HG02642 (cell line): Measurements from ENCODE around the gene HIVEP3.

Source experiments
- ATAC-seq: cut with Tn5 transposase; IDR thresholded peaks from one replicate; pipeline ENCODE4 v1.9.1; 2021; ENCODE audit warnings: mild to moderate bottlenecking; ENCODE audit not compliant: unreplicated experiment, poor library complexity

The HIVEP3 gene

DNA sequence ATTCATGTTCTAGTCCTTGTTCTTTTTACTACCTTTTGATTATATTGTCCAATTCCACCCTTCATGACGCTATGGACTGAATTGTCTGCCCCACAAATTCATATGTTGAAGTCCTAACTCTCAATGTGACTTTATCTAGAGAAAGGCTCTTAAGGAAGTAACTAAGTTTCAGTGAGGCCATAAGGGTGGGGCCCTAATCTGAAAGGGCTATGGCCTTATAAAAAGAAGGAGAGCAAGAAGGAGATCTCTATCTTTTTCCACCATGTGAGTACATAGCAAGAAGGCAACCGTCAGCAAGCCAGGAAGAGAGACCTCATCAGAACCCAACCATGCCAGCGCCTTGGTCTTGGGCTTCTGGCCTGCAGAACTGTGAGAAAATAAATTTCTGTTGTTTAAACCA, 95.9 kb downstream of the HIVEP3 start:
- no peak for ATAC-seq

DNA sequence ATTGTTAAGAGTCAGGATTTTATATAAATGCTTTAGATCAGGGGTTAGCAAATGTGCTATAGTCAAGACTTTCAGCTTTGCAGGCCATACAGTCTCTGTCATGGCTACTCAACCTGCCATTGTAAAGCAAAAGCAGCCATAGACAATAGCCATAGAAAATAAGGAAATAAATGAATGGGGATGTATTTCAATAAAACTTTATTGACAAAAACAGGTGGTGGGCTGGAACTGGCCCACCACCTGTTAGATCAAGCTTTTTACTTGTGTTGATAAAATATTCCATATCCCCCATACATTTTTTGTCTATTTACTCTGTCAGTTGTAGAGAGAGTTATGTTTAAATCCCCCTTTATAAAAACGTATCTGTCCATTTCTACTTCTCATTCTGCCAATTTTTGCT, 98.9 kb downstream of the HIVEP3 start:
- ATAC-seq = no peak

DNA sequence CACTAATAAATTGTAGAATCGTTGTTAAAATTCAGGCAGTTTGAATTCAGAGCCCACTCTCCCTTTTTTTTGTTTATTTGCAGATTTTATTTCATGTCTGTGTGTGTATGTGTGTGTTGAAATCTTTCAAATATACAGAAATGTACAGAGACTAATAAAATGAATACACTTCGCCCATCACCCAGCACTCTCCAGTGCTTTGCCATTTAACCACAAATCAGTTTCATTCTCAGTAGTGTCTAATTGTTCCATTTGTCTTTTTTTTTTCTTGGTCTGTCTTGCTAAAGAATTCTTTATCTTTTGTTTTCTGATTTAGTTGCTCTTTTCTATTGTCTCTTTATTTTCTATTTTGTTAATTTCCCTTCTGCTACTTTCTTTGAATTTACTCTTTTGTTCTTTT, 99.7 kb downstream of the HIVEP3 start:
- no peak for ATAC-seq

DNA sequence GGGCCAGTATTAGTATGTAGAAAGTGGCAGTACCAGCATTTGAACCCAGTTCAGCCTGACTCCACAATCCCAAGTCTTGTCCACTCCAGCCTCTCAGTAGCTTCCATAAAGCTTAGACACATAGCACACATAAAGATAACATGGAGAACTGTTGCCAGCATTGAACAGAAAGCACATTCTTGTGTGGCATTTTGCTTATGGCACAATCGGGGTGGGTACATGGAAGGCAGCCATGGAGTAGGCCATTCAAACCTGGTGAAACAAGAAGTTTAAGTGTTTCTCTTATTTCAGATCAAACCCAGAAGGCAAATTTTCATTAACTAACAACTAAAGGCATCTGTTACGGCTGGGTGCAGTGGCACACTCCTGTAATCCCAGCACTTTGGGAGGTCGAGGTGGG, 102.7 kb downstream of the HIVEP3 start:
- no peak for ATAC-seq

DNA sequence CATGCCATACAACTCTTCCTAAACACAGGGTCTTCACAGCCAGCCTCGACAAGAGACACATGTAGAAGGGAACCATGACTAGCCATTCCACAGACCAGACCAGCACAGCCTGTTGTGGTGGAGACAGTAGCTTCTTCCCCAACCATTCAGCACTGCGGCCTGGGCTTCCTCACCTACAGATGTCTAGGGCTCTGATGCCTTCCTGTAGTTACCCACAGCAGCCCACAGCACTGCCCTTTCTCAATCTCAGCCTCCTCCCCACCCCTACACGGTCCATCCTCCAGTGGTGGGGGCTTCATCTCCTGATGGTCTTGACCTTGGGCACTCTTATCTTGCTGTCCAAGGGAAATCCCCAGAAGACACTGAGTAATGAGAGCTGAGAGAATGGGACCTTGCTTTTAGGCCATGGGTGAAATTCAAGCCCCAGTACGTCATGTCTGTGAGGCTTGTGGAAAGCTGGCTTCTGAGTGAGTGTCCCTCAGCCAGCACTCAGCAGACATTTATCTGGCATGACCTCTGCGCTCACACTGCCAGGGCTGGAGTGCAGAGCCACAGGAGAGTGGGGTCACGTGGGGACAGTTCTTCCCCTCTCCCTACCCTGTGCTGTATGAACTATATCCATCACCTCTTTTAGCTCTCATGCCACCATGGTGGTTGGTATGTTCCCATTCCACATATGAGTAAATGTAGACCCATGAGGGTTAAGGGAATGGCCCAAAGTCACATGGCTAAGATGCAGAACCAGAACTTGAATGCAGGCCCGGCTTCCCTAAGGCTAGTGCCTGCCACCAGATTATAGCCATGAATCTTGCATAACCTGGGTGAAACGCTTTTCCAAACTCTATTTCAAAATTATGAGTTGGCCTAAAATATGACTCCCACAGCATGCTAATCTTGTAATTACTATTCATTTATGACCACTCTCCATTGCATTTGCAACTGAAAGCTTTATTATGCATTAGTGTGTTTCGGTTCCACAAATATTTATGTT, 104.7 kb downstream of the HIVEP3 start:
- ATAC-seq = no peak

DNA sequence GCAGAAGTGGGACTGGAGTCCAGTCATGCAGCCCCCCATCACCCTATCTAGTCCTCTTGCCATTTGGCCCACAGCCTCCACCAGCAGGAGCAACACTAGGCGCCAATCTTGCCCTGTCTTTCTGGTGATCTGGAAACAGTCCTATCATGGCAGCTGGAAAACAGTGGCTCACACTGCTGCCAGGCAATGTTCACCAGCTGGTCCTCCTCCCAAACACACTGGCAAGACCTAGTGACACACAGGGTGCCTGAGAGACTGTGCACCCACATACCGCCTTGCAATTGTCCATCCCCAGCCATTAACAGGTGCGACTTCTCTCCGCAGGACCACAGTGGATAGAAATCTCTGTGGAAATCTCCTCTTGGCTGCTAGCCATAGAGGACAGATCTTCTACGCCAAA, 105.5 kb downstream of the HIVEP3 start:
- no peak for ATAC-seq

DNA sequence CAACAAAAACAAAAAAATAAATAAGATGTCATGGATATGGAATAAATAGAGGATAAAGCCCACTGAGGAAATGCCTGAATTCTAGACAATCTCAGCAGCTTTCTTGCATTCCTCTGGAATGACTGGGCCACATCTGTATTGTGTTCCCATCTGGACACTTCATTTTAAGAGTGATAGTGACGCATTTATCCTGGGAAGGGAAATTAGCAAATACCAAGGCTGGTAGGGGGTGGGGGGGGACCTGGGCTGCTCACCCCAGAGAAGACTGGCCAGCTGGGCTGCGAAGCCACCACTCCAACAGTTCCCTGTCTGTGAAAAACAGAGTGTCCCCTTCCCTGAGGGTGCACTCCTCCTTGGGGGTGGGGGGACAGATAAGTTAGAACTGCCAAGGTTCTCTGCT, 106.3 kb downstream of the HIVEP3 start:
- no peak for ATAC-seq

DNA sequence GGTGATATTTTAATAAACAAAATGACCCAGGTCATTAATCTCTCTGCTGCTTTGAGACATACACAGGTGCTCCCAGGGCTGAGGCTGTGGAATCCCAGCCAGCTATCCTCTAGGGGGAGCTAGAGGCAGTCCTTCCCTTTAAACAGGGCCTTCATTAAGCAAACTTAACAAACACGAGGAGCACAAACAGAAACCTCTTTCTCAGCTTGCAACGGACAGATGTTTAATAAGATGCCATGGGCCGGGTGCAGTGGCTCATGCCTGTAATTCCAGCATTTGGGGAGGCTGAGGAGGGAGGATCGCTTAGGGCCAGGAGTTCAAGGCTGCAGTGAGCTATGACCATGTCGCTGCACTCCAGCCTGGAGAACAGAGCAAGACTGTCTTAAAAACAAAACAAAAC, 106.7 kb downstream of the HIVEP3 start:
- ATAC-seq = no peak

DNA sequence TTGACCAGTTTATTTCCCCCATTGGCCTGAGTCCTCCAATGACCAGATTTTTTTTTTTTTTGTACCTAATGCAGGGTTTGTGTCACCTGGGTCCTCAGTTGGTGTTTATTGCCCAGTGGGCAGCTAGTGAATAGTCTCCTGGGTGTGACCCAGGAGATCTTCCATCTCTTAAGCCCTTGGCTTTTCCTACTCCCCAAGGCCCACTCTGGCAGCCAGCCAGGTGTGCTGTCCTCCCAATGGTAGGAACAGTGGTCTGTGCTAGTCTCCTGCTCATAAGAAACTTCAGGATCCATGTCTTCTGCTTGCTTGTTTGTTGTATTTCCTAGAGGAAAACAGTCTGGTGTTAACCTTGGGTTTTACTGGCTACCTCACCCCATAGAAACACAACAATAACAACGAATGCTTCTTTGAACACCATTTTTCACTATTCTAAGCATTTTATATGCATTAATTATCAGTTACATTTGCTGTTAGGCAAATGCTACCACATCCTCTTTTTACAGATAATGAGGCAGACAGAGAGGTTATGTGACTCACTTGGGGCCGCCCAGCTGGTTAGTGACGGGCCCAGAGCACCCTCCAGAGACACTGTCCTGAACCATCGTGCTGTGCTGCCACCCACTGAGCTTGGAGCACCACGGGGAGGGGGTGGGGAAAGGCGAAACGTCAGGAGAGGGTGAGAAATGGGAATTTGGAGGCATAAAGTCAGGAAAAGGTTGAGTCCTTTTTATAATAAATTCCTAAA, 107.5 kb downstream of the HIVEP3 start:
- no peak for ATAC-seq

DNA sequence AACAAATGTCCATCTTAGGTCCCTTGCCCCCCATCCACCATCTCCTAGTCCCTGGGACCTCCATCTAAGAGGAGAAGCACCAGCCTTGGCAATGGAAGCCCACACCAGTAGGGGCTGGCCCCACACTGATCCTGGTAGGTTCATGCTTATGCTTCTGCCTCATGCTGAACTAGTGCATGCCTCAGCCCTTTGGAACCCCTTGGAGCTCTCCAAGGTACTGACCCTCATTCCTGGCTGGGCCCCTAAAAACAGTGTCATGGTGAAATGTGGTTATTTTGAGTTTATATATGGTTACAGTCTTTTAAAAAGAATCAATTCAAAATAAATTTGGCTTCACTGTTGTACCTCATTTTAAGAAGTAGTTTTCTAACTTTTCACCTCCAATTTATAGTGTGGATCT, 108.3 kb downstream of the HIVEP3 start:
- no peak for ATAC-seq

DNA sequence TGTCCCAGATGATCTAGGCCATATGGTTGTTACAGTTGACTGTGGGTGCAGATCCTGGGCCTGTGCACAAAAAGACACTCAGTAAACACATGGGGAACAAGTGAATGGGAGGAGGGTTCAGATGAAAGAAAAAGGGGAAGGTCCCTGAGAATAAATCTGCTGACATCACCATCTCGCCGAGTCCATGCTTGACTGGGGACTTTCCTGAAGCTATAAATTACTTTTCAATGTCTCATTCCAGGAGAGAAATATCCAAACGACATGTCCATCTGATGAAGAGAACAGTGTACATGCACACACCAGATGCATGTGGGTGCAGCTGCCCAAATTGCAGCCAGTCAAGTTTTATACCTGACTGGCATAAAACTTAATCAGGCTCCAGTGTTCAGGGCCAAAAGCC, 109.0 kb downstream of the HIVEP3 start:
- no peak for ATAC-seq

DNA sequence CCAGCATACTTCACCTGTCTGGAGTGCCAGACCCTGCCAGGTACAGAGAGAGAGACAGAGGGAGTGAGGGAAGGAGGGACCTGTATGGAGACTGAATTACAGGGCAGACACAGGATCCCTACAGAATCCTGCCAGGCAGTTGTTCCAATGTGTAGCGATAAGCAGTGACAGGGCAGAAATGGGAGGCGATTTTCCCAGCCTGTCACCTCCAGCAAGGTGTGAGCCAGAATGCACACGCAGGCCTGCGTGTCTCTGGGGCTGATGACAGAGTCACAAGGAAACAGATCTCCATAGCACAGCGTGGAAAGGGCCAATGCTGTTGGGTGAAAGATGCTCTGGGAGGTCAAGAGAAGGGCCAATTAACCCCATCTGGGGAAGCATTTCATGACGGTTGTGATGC, 111.3 kb downstream of the HIVEP3 start:
- ATAC-seq = no peak

DNA sequence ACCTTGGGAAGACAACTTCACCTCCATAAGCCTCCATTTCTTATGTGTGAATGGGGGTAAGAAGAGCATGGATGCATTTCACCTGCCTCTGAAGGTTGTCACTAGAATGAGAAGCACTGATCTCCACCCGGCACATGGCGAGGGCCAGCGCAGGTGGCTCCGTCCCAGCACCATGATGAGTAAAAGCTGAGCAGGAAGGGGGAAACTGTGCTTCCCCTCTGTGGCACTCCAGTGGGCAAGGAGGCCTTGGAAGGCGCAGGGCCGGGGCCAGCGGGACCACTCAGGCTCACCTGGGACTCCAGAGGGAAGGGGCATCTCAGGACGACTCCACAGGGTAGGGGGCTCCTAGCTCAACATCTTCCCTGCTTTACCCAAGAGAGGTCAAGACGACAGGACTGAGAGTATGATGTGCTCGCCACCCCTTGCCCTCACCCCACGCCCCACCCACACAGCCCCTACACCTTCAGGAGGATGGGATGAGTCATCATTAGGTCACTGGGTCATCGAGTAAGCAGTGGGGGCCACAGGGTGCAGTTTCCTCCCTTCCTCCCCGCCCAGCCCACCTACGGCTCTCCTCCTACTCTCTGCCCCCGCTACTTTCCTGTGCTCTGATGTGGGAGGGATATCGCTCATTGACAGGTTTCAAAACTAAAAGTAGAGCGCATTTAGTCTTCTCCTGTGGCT, 112.1 kb downstream of the HIVEP3 start:
- ATAC-seq = no peak

DNA sequence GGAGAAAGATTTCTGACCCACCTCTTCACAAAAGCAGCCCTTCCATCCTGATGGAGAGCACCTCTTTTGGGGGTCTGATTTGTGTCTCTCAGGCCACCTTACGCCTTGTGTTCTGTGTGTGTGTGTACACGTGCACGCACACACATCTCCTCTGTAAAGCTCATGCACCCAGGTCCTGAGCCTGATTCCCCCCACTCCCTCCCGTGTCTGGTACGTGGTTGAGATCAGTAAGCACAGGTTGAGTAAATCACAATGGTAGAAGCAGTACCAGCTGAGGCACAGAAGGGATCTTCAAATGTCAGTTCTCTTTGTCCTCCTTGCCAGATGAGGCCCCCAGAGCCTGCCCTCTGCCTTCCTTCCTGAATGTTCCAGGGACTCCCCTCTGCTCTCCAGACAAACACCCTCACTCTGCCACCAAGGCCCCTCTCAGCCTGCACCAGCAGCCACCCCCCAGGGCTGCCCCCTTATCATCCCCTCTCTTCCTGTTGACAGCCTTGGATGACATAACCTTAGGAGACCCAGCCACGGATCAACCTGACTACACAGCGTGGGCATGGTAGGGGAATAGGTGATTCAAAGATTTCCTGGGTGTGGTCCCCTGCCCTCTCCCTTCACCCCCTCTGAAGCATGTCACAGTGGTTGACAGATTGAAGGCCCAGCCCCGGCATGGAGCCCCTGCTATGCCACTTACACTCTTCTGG, 112.8 kb downstream of the HIVEP3 start:
- no peak for ATAC-seq

DNA sequence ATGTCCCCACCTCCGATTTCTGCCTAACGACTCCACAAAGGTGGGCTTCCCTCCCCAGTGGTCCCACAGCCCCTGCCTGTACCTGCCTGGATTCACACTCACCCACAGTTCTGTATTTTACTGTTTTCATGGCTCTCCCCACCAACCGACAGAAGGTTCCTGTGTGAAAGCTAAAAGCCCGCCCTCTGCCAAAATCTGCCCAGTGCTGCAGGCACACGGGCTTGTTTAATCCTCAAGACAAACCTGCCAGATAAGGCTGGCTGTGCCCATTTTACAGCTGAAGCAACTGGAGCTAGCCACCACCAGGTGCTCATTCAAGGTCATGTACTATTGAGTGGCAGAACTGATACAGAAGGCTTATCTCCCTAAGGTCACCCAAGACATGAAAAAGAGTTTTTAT, 114.5 kb downstream of the HIVEP3 start:
- ATAC-seq = no peak

DNA sequence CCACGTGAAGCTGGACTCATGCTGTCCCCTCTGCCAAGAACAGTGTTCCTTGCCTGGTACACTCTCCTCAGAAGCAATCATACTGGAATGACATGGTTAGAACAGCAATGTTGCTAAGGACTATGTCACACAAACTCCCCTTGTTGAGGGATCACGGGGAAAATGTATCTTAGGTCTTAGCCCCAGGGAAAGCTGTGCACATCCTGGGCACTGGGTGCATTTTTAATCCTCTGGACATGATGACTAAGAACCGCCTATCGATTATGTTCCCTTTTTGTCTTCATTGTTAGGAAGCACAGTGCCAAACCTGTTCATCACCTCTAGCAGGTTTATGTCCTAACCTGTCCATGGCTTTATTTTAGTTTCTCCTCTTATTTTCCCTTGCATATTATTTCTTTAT, 115.1 kb downstream of the HIVEP3 start:
- no peak for ATAC-seq

DNA sequence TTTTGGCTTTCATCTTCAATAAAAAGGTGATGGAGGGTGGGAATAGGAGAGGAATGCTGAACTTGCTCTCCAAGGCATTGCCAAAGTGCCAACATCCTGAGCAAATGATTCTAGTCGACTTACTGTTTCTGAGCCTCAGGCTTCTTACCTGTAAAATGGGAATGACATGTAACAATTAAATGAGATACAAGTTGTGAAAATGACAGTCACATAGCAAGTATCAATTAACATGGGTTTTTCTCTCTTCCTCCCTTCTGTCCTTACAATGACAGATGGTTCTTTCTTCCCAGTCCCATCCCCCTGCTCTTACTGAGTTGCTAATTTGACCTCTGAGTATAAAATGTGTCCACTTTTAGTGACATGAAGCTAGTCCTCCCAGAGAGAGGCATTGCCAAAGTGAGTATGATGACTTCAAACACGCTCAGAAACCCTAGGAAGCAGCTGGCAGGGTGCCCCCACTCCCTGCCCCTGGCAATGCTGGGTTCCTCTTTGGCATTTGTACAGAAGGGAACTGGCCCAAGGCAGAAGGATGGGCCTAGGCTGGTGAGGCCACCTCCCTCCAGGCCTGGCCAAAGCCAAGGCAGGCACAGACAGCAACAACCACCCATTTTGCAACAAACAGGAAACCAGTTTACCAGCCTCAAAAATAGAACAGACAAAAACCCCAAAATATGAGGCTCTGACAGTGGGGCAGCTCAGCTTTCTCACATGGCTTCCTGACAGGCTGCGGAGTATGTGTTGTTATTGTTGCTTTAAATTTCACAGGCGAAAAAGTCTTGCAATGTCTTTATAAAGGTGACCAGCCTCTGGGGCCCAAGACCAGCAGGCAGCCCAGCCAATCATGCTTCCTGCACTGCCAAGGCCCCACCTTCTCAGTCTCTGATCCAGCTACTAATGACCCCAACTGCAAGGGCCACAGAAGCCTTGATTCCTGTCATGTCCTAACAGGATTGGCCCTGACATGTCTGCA, 115.9 kb downstream of the HIVEP3 start:
- no peak for ATAC-seq

DNA sequence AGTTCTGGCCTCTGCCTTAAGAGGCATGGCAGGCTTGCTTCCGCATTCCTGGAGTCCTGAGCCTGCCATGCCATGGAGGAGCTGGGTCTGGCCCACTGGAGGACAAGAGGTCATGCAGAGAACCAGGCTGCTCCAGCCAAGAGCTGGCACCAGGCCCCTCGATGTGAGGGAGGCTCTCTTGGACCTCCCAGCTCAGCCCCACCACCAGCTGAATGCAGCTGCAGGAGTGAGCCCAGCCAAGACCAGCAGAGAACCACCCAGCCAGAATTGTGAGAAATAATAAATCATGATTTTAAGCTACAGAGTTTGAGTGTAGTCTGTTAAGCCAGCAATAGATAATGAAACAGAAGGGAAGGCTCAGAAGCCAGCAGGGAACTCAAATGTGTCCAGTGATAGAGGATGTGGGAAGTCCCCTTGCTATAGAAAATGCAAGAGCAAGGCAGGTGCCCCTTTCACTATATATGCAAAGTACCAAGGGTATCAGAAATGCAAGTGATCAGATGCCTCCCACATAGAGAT, 118.4 kb downstream of the HIVEP3 start:
- ATAC-seq = peak; percentile 56

DNA sequence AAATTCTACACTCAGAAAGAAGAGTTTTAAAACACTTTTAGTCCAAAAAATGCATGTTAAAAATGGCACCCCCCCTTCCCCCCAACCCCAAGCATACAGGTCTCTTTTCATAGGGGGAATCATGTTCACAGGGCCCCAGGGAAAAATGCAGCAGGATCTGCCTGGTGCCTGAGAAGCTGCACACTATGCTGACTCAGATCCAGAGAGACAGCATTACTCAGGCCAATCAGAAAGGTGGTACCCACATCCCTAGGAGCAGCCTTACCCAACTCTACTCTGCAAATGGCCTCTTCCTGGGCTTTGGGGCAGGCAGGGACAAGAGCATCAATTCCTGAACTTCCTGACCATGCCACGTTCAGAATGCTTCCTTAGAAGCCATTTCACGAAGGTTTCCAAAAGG, 119.0 kb downstream of the HIVEP3 start:
- ATAC-seq = no peak
